HFFc6 (cell line): ENCODE data around the gene FAAH. TPM values are rescaled to one million over a fixed set of nuclear protein-coding genes. Genes with fewer than 3 reads are reported as not detected.
A peak's percentile ranks its signal among the peaks of the same experiment; 100 is the strongest.
"Not testable (repeated sequence)": the region's sequence is repeated elsewhere in the genome, so short reads cannot be mapped to it uniquely, and the experiment has no call there.

ENCODE experiments used
- DNase-seq: peaks from one replicate; pipeline ENCODE4 v3.0.0-alpha.2; 2018
- H3K27ac Mint-ChIP-seq: 2 replicates; pipeline ENCODE4 v1.8.0; 2020; ENCODE audit warnings: mild to moderate bottlenecking, mixed read lengths
- H3K27me3 Mint-ChIP-seq: 2 replicates; pipeline ENCODE4 v1.8.0; 2021; ENCODE audit warnings: mild to moderate bottlenecking, moderate library complexity, mixed read lengths; ENCODE audit not compliant: insufficient read depth
- H3K36me3 Mint-ChIP-seq: 2 replicates; pipeline ENCODE4 v1.8.0; 2021; ENCODE audit warnings: low read depth, mixed read lengths
- H3K4me1 Mint-ChIP-seq: 2 replicates; pipeline ENCODE4 v1.8.0; 2020; ENCODE audit warnings: low read depth, mixed read lengths
- H3K4me3 Mint-ChIP-seq: 2 replicates; pipeline ENCODE4 v1.8.0; 2020; ENCODE audit warnings: mild to moderate bottlenecking, moderate library complexity, mixed read lengths
- H3K9me3 Mint-ChIP-seq: 2 replicates; pipeline ENCODE4 v1.8.0; 2020; ENCODE audit warnings: mild to moderate bottlenecking, mixed read lengths
- CTCF ChIP-seq: fragments of 200-600 bp; sonication (generic); IDR thresholded peaks from 2 replicates; pipeline ENCODE4 v1.5.0; 2021; ENCODE audit warnings: antibody characterized with exemption, mild to moderate bottlenecking
- total RNA-seq, 6 experiments: library from RNA; stranded (reverse); fragmentation: NEBNext Ultra II Directional; extraction: Animal tissue kit (Norgen Biotek cat#: 25700); gene quantifications; 2 replicates in 1 of 6; 3 replicates in 5 of 6; pipeline ENCODE4 v1.2.3, GENCODE V29; 2021

FAAH gene
- total RNA-seq, 6 experiments from 2014 or later: 0.17 to 0.75 (median 0.21) TPM

- Mint-ChIP-seq H3K4me3 (no peak overlapping the region), H3K4me1 (peaks cover 8% of the 10 kb centered on the region), H3K36me3 (peaks cover 26% of the 10 kb centered on the region), H3K27me3 (no peaks in the 10 kb centered on the region), H3K27ac (no peak overlapping the region), H3K9me3 (no peaks in the 10 kb centered on the region)
- DNase-seq: no peak
- TF ChIP-seq CTCF: no peak
Measured at GRCh38 chr1:46363121-46363520, 31.0 kb upstream of the FAAH start.

GRCh38 chr1:46364612-46365011 lies 29.5 kb upstream of the FAAH start:
- Mint-ChIP-seq H3K4me3 (no peak overlapping the region), H3K9me3 (no peaks in the 10 kb centered on the region), H3K36me3 (peaks cover 29% of the 10 kb centered on the region), H3K27me3 (no peaks in the 10 kb centered on the region; the same call in 1 of the 2 replicates), H3K4me1 (peaks cover 13% of the 10 kb centered on the region), H3K27ac (no peak overlapping the region)
- TF ChIP-seq CTCF: no peak
- DNase-seq: no peak

GRCh38 chr1:46365796-46366195 lies 28.3 kb upstream of the FAAH start:
- H3K36me3 Mint-ChIP-seq: peaks cover 24% of the 10 kb centered on the region
- H3K4me1 Mint-ChIP-seq: peaks cover 24% of the 10 kb centered on the region
- not testable (repeated sequence) for DNase-seq, H3K9me3 Mint-ChIP-seq, H3K27ac Mint-ChIP-seq, H3K27me3 Mint-ChIP-seq, H3K4me3 Mint-ChIP-seq

GRCh38 chr1:46367072-46367471 lies 27.0 kb upstream of the FAAH start:
- 0 out of 2 replicates have a peak, but pooled peaks have one; percentile 11 for TF ChIP-seq CTCF
- Mint-ChIP-seq H3K4me3 (no peak overlapping the region), H3K36me3 (peaks cover 23% of the 10 kb centered on the region), H3K27ac (no peak overlapping the region), H3K9me3 (no peaks in the 10 kb centered on the region), H3K27me3 (no peaks in the 10 kb centered on the region; the same call in 1 of the 2 replicates), H3K4me1 (peaks cover 24% of the 10 kb centered on the region)
- DNase-seq: no peak

- H3K36me3 Mint-ChIP-seq: peaks cover 20% of the 10 kb centered on the region
- H3K4me3 Mint-ChIP-seq, H3K9me3 Mint-ChIP-seq, H3K27me3 Mint-ChIP-seq, H3K27ac Mint-ChIP-seq, DNase-seq: not testable (repeated sequence)
- peaks cover 24% of the 10 kb centered on the region for H3K4me1 Mint-ChIP-seq
Measured at GRCh38 chr1:46367701-46368100, 26.4 kb upstream of the FAAH start.

GRCh38 chr1:46368791-46369190 lies 25.3 kb upstream of the FAAH start:
- H3K4me1 Mint-ChIP-seq: peaks cover 24% of the 10 kb centered on the region
- no peaks in the 10 kb centered on the region for H3K9me3 Mint-ChIP-seq
- peaks cover 11% of the 10 kb centered on the region for H3K36me3 Mint-ChIP-seq
- H3K4me3 Mint-ChIP-seq: no peak overlapping the region
- no peaks in the 10 kb centered on the region; the same call in 1 of the 2 replicates for H3K27me3 Mint-ChIP-seq
- no peak overlapping the region for H3K27ac Mint-ChIP-seq
- TF ChIP-seq CTCF: no peak
- no peak for DNase-seq
